HEK293 (cell line): ENCODE data around the gene ZNF624.

ENCODE experiments used
- CTCF ChIP-seq: fragments of 450-650 bp; formaldehyde crosslinking; IDR thresholded peaks from 2 replicates; pipeline ENCODE4 v1.5.1; 2016; ENCODE audit warnings: missing biosample characterization, missing genetic modification characterization
- GLIS2 ChIP-seq: fragments of 450-650 bp; formaldehyde crosslinking; IDR thresholded peaks from 2 replicates; pipeline ENCODE4 v1.5.1; 2016; ENCODE audit warnings: missing biosample characterization, missing genetic modification characterization
- HIC1 ChIP-seq: fragments of 450-650 bp; formaldehyde crosslinking; IDR thresholded peaks from 2 replicates; pipeline ENCODE4 v1.5.1; 2016; ENCODE audit warnings: missing biosample characterization, missing genetic modification characterization
- KLF16 ChIP-seq: fragments of 450-650 bp; formaldehyde crosslinking; IDR thresholded peaks from 2 replicates; pipeline ENCODE4 v1.5.1; 2017; ENCODE audit warnings: missing biosample characterization, missing genetic modification characterization
- MEIS1 ChIP-seq: sonication (generic); formaldehyde crosslinking; IDR thresholded peaks from 2 replicates; pipeline ENCODE4 v1.8.1; 2022; ENCODE audit warnings: missing genetic modification reagents, mild to moderate bottlenecking, borderline replicate concordance
- PBX3 ChIP-seq: sonication (generic); formaldehyde crosslinking; IDR thresholded peaks from 2 replicates; pipeline ENCODE4 v1.8.1; 2022; ENCODE audit warnings: mild to moderate bottlenecking, moderate library complexity, missing genetic modification reagents
- RBAK ChIP-seq: fragments of 450-650 bp; formaldehyde crosslinking; IDR thresholded peaks from 2 replicates; pipeline ENCODE4 v1.5.1; 2016; ENCODE audit warnings: missing biosample characterization, missing genetic modification characterization
- REST ChIP-seq: fragments of 450-650 bp; formaldehyde crosslinking; IDR thresholded peaks from 2 replicates; pipeline ENCODE4 v1.5.1; 2016; ENCODE audit warnings: missing biosample characterization, missing genetic modification characterization
- SP7 ChIP-seq: fragments of 450-650 bp; formaldehyde crosslinking; IDR thresholded peaks from 2 replicates; pipeline ENCODE4 v1.5.1; 2016; ENCODE audit warnings: missing biosample characterization, missing genetic modification characterization
- YY1 ChIP-seq: fragments of 450-650 bp; formaldehyde crosslinking; IDR thresholded peaks from 2 replicates; pipeline ENCODE4 v1.5.1; 2018; ENCODE audit warnings: missing biosample characterization, missing genetic modification characterization
- ZBTB1 ChIP-seq: fragments of 450-650 bp; formaldehyde crosslinking; IDR thresholded peaks from 2 replicates; pipeline ENCODE4 v1.5.1; 2016; ENCODE audit warnings: missing biosample characterization, missing genetic modification characterization
- ZBTB10 ChIP-seq: fragments of 450-650 bp; formaldehyde crosslinking; IDR thresholded peaks from 2 replicates; pipeline ENCODE4 v1.5.1; 2016; ENCODE audit warnings: missing biosample characterization, missing genetic modification characterization
- ZBTB17 ChIP-seq: fragments of 450-650 bp; formaldehyde crosslinking; IDR thresholded peaks from 2 replicates; pipeline ENCODE4 v1.5.1; 2016; ENCODE audit warnings: missing biosample characterization, missing genetic modification characterization
- ZBTB26 ChIP-seq: fragments of 450-650 bp; formaldehyde crosslinking; optimal IDR thresholded peaks from 2 replicates; pipeline ENCODE3; 2016; ENCODE audit warnings: missing biosample characterization, mild to moderate bottlenecking, missing genetic modification characterization
- ZBTB48 ChIP-seq: fragments of 450-650 bp; formaldehyde crosslinking; IDR thresholded peaks from 2 replicates; pipeline ENCODE4 v1.5.1; 2016; ENCODE audit warnings: missing biosample characterization, missing genetic modification characterization
- ZNF324 ChIP-seq: fragments of 450-650 bp; formaldehyde crosslinking; IDR thresholded peaks from 2 replicates; pipeline ENCODE4 v1.5.1; 2016; ENCODE audit warnings: missing biosample characterization, missing genetic modification characterization
- ZNF398 ChIP-seq: fragments of 450-650 bp; formaldehyde crosslinking; IDR thresholded peaks from 2 replicates; pipeline ENCODE4 v1.5.1; 2017; ENCODE audit warnings: missing biosample characterization, missing genetic modification characterization
- ZNF561 ChIP-seq: fragments of 450-650 bp; IDR thresholded peaks from 2 replicates; pipeline ENCODE4 v1.5.1; 2018; ENCODE audit warnings: missing biosample characterization, missing genetic modification characterization, borderline replicate concordance
- ZNF660 ChIP-seq: fragments of 450-650 bp; IDR thresholded peaks from 2 replicates; pipeline ENCODE4 v1.5.1; 2018; ENCODE audit warnings: missing biosample characterization, mild to moderate bottlenecking, missing genetic modification characterization
- ZNF692 ChIP-seq: fragments of 450-650 bp; formaldehyde crosslinking; IDR thresholded peaks from 2 replicates; pipeline ENCODE4 v1.5.1; 2016; ENCODE audit warnings: missing biosample characterization, missing genetic modification characterization
- ZNF837 ChIP-seq: fragments of 450-650 bp; formaldehyde crosslinking; IDR thresholded peaks from 2 replicates; pipeline ENCODE4 v1.5.1; 2016; ENCODE audit warnings: missing biosample characterization, missing genetic modification characterization

ZNF624 gene

GRCh38 chr17:16589097-16589969 is 64.3 kb downstream of the ZNF624 start (continued):
- peak; percentile 66; the same call in 1 of the 2 replicates for TF ChIP-seq PBX3 (CRISPR knock-in tag)
- TF ChIP-seq ZNF837 (tag by site-specific recombination): no peak
- 0 out of 2 replicates have a peak, but pooled peaks have one; percentile 22 for TF ChIP-seq YY1
- TF ChIP-seq ZBTB10 (tag by site-specific recombination): no peak
- no peak for TF ChIP-seq ZBTB1 (tag by site-specific recombination)
- TF ChIP-seq ZBTB26 (tag by site-specific recombination): peak; percentile 35
- no peak for TF ChIP-seq RBAK (tag by site-specific recombination)
- TF ChIP-seq ZBTB17 (tag by site-specific recombination): peak; percentile 39; the same call in 1 of the 2 replicates
- TF ChIP-seq ZNF324 (tag by site-specific recombination): no peak
- TF ChIP-seq ZNF692 (tag by site-specific recombination): 0 out of 2 replicates have a peak, but pooled peaks have one; percentile 15
- TF ChIP-seq ZNF398 (tag by site-specific recombination): no peak
- TF ChIP-seq CTCF: peak; percentile 86
- TF ChIP-seq SP7: peak; percentile 40; the same call in 1 of the 2 replicates
- 0 out of 2 replicates have a peak, but pooled peaks have one; percentile 10 for TF ChIP-seq GLIS2 (tag by site-specific recombination)
- no peak for TF ChIP-seq MEIS1 (CRISPR knock-in tag)
- TF ChIP-seq REST (tag by site-specific recombination): peak; percentile 37; the same call in 1 of the 2 replicates
- no peak; the same call in 1 of the 2 replicates for TF ChIP-seq ZNF660 (tag by site-specific recombination)
- peak; percentile 65; the same call in 1 of the 2 replicates for TF ChIP-seq ZNF561 (tag by site-specific recombination)
- TF ChIP-seq KLF16: no peak
- peak; percentile 74 for TF ChIP-seq ZBTB48
- no peak for TF ChIP-seq HIC1 (tag by site-specific recombination)
